Endothelial cell of umbilical vein (primary cell): Measurements from ENCODE around the gene GLDC. TPM values are rescaled to one million over a fixed set of nuclear protein-coding genes. Genes with fewer than 3 reads are reported as not detected.

Source experiments
- BruUV-seq: library from RNA; stranded (reverse); fragments of 400-500 nt; replicated peaks from 2 replicates; lab custom pipeline; 2021; lab: Mats Ljungman, UMichigan
- CTCF ChIA-PET: fragments of 300-600, 350-600 bp; sonication (Branson Sonifier 250); formaldehyde crosslinking; loops from one replicate; lab custom pipeline; 2021; ENCODE audit warnings: antibody characterized with exemption, inconsistent platforms; lab: Charles Lee
- POLR2A ChIA-PET: fragments of 300-600, 350-600 bp; sonication (Branson Sonifier 250); formaldehyde crosslinking; loops from one replicate; lab custom pipeline; 2021; ENCODE audit warnings: antibody characterized with exemption, inconsistent platforms; lab: Charles Lee
- DNase-seq: peaks from one replicate; pipeline ENCODE4 v3.0.0-alpha.2; 2011; ENCODE audit warnings: low read depth, low spot score
- FAIRE-seq: peaks from 2 replicates; lab custom pipeline; 2011; peaks lifted over from hg19 to GRCh38; lab: Jason Lieb, UNC
- H2AFZ ChIP-seq: 2 replicates; pipeline ENCODE4 v1.6.0; 2012; ENCODE audit warnings: low read depth, low read length, control low read depth, inconsistent platforms
- H3K27ac ChIP-seq: 2 replicates; pipeline ENCODE4 v1.5.1; 2011; ENCODE audit warnings: low read depth, mild to moderate bottlenecking, control low read depth, low read length, moderate library complexity; ENCODE audit not compliant: insufficient read depth
- H3K27me3 ChIP-seq, 2 experiments: 2 replicates each; pipeline versions ENCODE4 v1.6.0 to v1.6.1; 2011; ENCODE audit warnings: low read length in 2 of 2, mixed read lengths in 1 of 2; ENCODE audit not compliant: control insufficient read depth in 2 of 2, insufficient read depth in 2 of 2
- H3K36me3 ChIP-seq, 2 experiments: 2 replicates in 1 of 2; 3 replicates in 1 of 2; pipeline ENCODE4 v1.5.1; 2011; ENCODE audit warnings: low read length in 2 of 2, mild to moderate bottlenecking in 1 of 2, moderate library complexity in 1 of 2; ENCODE audit not compliant: control insufficient read depth in 2 of 2, insufficient read depth in 2 of 2; ENCODE audit errors: extremely low read depth in 1 of 2
- H3K4me1 ChIP-seq: 3 replicates; pipeline ENCODE4 v1.5.1; 2011; ENCODE audit warnings: mild to moderate bottlenecking, low read length; ENCODE audit not compliant: control insufficient read depth, insufficient read depth; ENCODE audit errors: extremely low read depth
- H3K4me2 ChIP-seq: 2 replicates; pipeline ENCODE4 v1.6.1; 2011; ENCODE audit warnings: low read length, control low read depth, mixed read lengths; ENCODE audit not compliant: insufficient read depth
- H3K4me3 ChIP-seq, 3 experiments: fragments of 200-600 bp in 1 of 3; sonication (generic), shearing (Covaris generic) in 1 of 3; replicated peaks in 1 of 3; 2 replicates each; pipeline ENCODE4 v1.5.1; 2011 to 2016; ENCODE audit warnings: control low read depth in 3 of 3, low read length in 3 of 3, mild to moderate bottlenecking in 2 of 3, inconsistent platforms in 1 of 3, low read depth in 1 of 3, moderate library complexity in 1 of 3; ENCODE audit not compliant: insufficient read depth in 1 of 3
- H3K79me2 ChIP-seq: 2 replicates; pipeline ENCODE4 v1.6.0; 2012; ENCODE audit warnings: low read length, inconsistent platforms; ENCODE audit not compliant: control insufficient read depth, insufficient read depth
- H3K9ac ChIP-seq: replicated peaks from 2 replicates; pipeline ENCODE3; 2011; ENCODE audit warnings: low read length, control low read depth; ENCODE audit not compliant: insufficient read depth; ENCODE audit errors: extremely low read depth
- H3K9me1 ChIP-seq: replicated peaks from 3 replicates; pipeline ENCODE4 v1.6.0; 2011; ENCODE audit warnings: mild to moderate bottlenecking, low read length; ENCODE audit not compliant: control insufficient read depth, insufficient read depth; ENCODE audit errors: extremely low read depth
- H3K9me3 ChIP-seq: replicated peaks from 2 replicates; pipeline ENCODE4 v1.5.1; 2012; ENCODE audit warnings: low read length, inconsistent platforms; ENCODE audit not compliant: control insufficient read depth, insufficient read depth
- H4K20me1 ChIP-seq: replicated peaks from 2 replicates; pipeline ENCODE3; 2011; ENCODE audit warnings: mild to moderate bottlenecking, low read length; ENCODE audit not compliant: control insufficient read depth, insufficient read depth; ENCODE audit errors: extremely low read depth
- CTCF ChIP-seq, 2 donors: IDR thresholded peaks; 1 replicate in 1 of 2; 2 replicates in 1 of 2; pipeline ENCODE4 v1.5.1; 2011; ENCODE audit warnings: low read length in 2 of 2, mild to moderate bottlenecking in 2 of 2, moderate library complexity in 2 of 2, control low read depth in 1 of 2, inconsistent platforms in 1 of 2, low read depth in 1 of 2; ENCODE audit not compliant: insufficient read depth in 1 of 2; ENCODE audit errors: extremely low read depth in 1 of 2
- FOS ChIP-seq: IDR thresholded peaks from 2 replicates; pipeline ENCODE4 v1.6.1; 2011; ENCODE audit warnings: mild to moderate bottlenecking, low read length, moderate library complexity, borderline replicate concordance; ENCODE audit not compliant: insufficient read depth
- GATA2 ChIP-seq: IDR thresholded peaks from 2 replicates; pipeline ENCODE4 v1.7.0; 2011; ENCODE audit warnings: low read depth, mild to moderate bottlenecking, moderate library complexity, mixed read lengths, low read length; ENCODE audit not compliant: insufficient read length, insufficient read depth
- JUN ChIP-seq: IDR thresholded peaks from 2 replicates; pipeline ENCODE4 v1.6.1; 2011; ENCODE audit warnings: borderline replicate concordance, low read depth; ENCODE audit not compliant: insufficient read length, insufficient read depth
- MAX ChIP-seq: IDR thresholded peaks from 2 replicates; pipeline ENCODE4 v1.6.1; 2011; ENCODE audit not compliant: insufficient read depth, insufficient read length
- MYC ChIP-seq: IDR thresholded peaks from one replicate; pipeline ENCODE4 v1.6.1; 2011; ENCODE audit warnings: mild to moderate bottlenecking, low read depth, low read length
- POLR2A ChIP-seq: IDR thresholded peaks from 2 replicates; pipeline ENCODE4 v1.6.1; 2012; ENCODE audit warnings: low read depth, mild to moderate bottlenecking, control low read depth, low read length
- dilution Hi-C: fragments of 300-500 bp; cut with MboI; formaldehyde crosslinking; loops from one replicate; pipeline ENCODE4 v1.15.0; 2019; ENCODE audit warnings: low sequenced_read_pairs; ENCODE audit not compliant: extremely low pct_ligation_motif_present
- intact Hi-C: fragments of 100-400 bp; cut with micrococcal nuclease; formaldehyde crosslinking; loops from one replicate; pipeline ENCODE4 v1.10.0; 2022
- polyA plus RNA-seq, 4 experiments: library from polyadenylated mRNA; depleted of rRNA in 3 of 4; stranded (reverse) in 3 of 4; unstranded in 1 of 4; fragments of >200 nt; gene quantifications; 2 replicates each; pipeline versions ENCODE4 v1.2.1 to v1.2.3, GENCODE V29; 2011 to 2012; ENCODE audit warnings: missing spikeins in 1 of 4
- total RNA-seq: library from RNA; stranded (reverse); gene quantifications from 2 replicates; pipeline ENCODE4 v1.2.3, GENCODE V29; 2021

The GLDC gene
- total and polyA plus RNA-seq, 2 donors (not counting 3 experiments of a cell fraction or from before 2014, with no cell fraction given) = 1.8 to 2.6 TPM

DNA sequence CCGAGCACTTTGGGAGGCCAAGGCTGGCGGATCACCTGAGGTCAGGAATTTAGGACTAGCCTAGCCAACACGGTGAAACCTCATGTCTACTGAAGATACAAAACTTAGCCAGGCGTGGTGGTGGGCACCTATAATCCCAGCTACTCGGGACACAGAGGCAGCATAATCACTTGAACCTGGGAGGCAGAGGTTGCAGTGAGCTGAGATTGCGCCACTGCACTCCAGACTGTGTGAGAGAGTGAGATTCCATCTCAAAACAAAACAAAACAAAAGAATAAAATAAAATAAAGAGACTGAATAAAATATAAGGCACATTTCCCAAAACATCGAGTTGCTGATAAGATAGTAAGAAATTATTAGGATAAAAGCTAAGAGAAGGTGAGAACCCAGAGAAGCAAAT lies 32.3 kb upstream of the GLDC start:
- H2AFZ ChIP-seq = no peak overlapping the region
- no peak overlapping the region for H3K9ac ChIP-seq
- no peaks in the 10 kb centered on the region for H3K9me3 ChIP-seq
- CTCF ChIA-PET = interaction anchor here (0.8 to 1.9 kb wide), 5 partner anchors 10 to 110 kb away, joined by 3 to 4 read pairs (median 4); no protein-coding TSS in a partner anchor
- no peak overlapping the region for H3K4me3 ChIP-seq
- H3K27me3 ChIP-seq = no peaks in the 10 kb centered on the region
- BruUV-seq = no TSS peak
- intact Hi-C loops = no loop called here
- peaks cover 9% of the 10 kb centered on the region for H3K79me2 ChIP-seq
- H3K36me3 ChIP-seq = no peaks in the 10 kb centered on the region
- H3K9me1 ChIP-seq = no peaks in the 10 kb centered on the region
- H3K4me2 ChIP-seq = no peak overlapping the region
- TF ChIP-seq CTCF (IDR thresholded peaks at IDR 0.05; ENCODE audit: extremely low read depth in 1 of 2, insufficient read depth in 1 of 2, low read depth in 1 of 2, low read length in 2 of 2) = no peak
- TF ChIP-seq JUN = no peak
- no peak for TF ChIP-seq MYC
- TF ChIP-seq MAX = no peak
- no peak for TF ChIP-seq FOS
- TF ChIP-seq GATA2 = no peak
- no peak for TF ChIP-seq POLR2A
- H3K4me1 ChIP-seq = peaks cover 5% of the 10 kb centered on the region
- no peak overlapping the region for H3K27ac ChIP-seq
- DNase-seq (no peak), FAIRE-seq (no peak)
- dilution Hi-C loops = no loop called here
- POLR2A ChIA-PET = no interaction called here
- no peaks in the 10 kb centered on the region for H4K20me1 ChIP-seq
